NCI-H2227 (cell line): Measurements from ENCODE around the gene B4GALNT1.
A peak's percentile ranks its signal among the peaks of the same experiment; 100 is the strongest.
"Not testable (repeated sequence)": the region's sequence is repeated elsewhere in the genome, so short reads cannot be mapped to it uniquely, and the experiment has no call there.

Experiments
- DNase-seq: peaks from one replicate; lab custom pipeline; 2025; ENCODE audit not compliant: unreplicated experiment; lab: John Stamatoyannopoulos, UW

The B4GALNT1 gene

GRCh38 chr12:57621497-57622292 is 11.3 kb downstream of the B4GALNT1 start:
- peak; percentile 56 for DNase-seq

GRCh38 chr12:57620936-57621496 is 12.0 kb downstream of the B4GALNT1 start:
- DNase-seq, result no peak

GRCh38 chr12:57620245-57620935 is 12.6 kb downstream of the B4GALNT1 start:
- no peak for DNase-seq

- DNase-seq, result no peak
These were observed 13.4 kb downstream of the B4GALNT1 start for GRCh38 chr12:57619434-57620244.

- no peak for DNase-seq
These were observed 14.0 kb downstream of the B4GALNT1 start for GRCh38 chr12:57618966-57619433.

GRCh38 chr12:57618431-57618830 is 14.6 kb downstream of the B4GALNT1 start:
- DNase-seq, result not testable (repeated sequence)

GRCh38 chr12:57617942-57618341 is 15.1 kb downstream of the B4GALNT1 start:
- DNase-seq, result no peak

- DNase-seq, result no peak
These were observed 16.5 kb downstream of the B4GALNT1 start for GRCh38 chr12:57616383-57617101.

GRCh38 chr12:57615637-57616036 is 17.4 kb downstream of the B4GALNT1 start:
- no peak for DNase-seq

- DNase-seq, result no peak
These were observed 18.0 kb downstream of the B4GALNT1 start for GRCh38 chr12:57614948-57615500.

- peak; percentile 5 for DNase-seq
These were observed 18.6 kb downstream of the B4GALNT1 start for GRCh38 chr12:57614178-57614947.

GRCh38 chr12:57613427-57614109 is 19.4 kb downstream of the B4GALNT1 start:
- DNase-seq, result no peak

GRCh38 chr12:57612711-57613426 is 20.1 kb downstream of the B4GALNT1 start:
- no peak for DNase-seq

- peak; percentile 11 for DNase-seq
These were observed 20.9 kb downstream of the B4GALNT1 start for GRCh38 chr12:57611827-57612710.

GRCh38 chr12:57611108-57611826 is 21.7 kb downstream of the B4GALNT1 start, which contains the start of gene ARHGEF25:
TSS of gene ARHGEF25 (plus strand) at chr12:57611435. CDS start at chr12:57611895, 460 bp downstream.
- peak; percentile 77 for DNase-seq

GRCh38 chr12:57610554-57611107 is 22.4 kb downstream of the B4GALNT1 start:
- DNase-seq, result no peak
